SK-N-SH treated with all-trans-retinoic acid at 6 μM for 48 hours (cell line): ENCODE data around the gene EIF5A.

Experiments
- ATAC-seq: fragments of 200-7000 bp; cut with Tn5 transposase; 3 replicates; pipeline ENCODE4 v1.9.1; 2020; ENCODE audit warnings: mild to moderate bottlenecking, moderate library complexity
- ARNTL ChIP-seq: fragments of 450-650 bp; formaldehyde crosslinking; IDR thresholded peaks from 2 replicates; pipeline ENCODE4 v1.5.0; 2020; ENCODE audit warnings: low read depth, mild to moderate bottlenecking, moderate library complexity, borderline replicate concordance
- BACH2 ChIP-seq: fragments of 250-450 bp; sonication (Bioruptor Pico); IDR thresholded peaks from 2 replicates; pipeline ENCODE4 v1.9.0; 2021; ENCODE audit warnings: mild to moderate bottlenecking, borderline replicate concordance
- CSDC2 ChIP-seq: fragments of 250-450 bp; sonication (Bioruptor Pico); IDR thresholded peaks from 2 replicates; pipeline ENCODE4 v1.5.0; 2020; ENCODE audit warnings: mild to moderate bottlenecking, moderate library complexity
- ESRRG ChIP-seq: fragments of 250-450 bp; sonication (Bioruptor Pico); IDR thresholded peaks from 2 replicates; pipeline ENCODE4 v1.6.1; 2021; ENCODE audit warnings: mild to moderate bottlenecking
- GLIS3 ChIP-seq: fragments of 250-450 bp; sonication (Bioruptor Pico); IDR thresholded peaks from 2 replicates; pipeline ENCODE4 v1.5.0; 2020; ENCODE audit warnings: mild to moderate bottlenecking, moderate library complexity
- POU6F1 ChIP-seq: fragments of 250-450 bp; sonication (Bioruptor Pico); IDR thresholded peaks from 2 replicates; pipeline ENCODE4 v1.8.0; 2021; ENCODE audit warnings: low read depth, mild to moderate bottlenecking, moderate library complexity, borderline replicate concordance
- PPARA ChIP-seq: fragments of 250-450 bp; sonication (Bioruptor Pico); IDR thresholded peaks from 2 replicates; pipeline ENCODE4 v1.5.0; 2020; ENCODE audit warnings: mild to moderate bottlenecking, borderline replicate concordance
- RARB ChIP-seq: fragments of 250-450 bp; sonication (Bioruptor Pico); IDR thresholded peaks from 2 replicates; pipeline ENCODE4 v1.8.0; 2021; ENCODE audit warnings: mild to moderate bottlenecking, moderate library complexity
- TCF4 ChIP-seq: fragments of 250-450 bp; sonication (Bioruptor Pico); IDR thresholded peaks from 2 replicates; pipeline ENCODE4 v1.8.0; 2021; ENCODE audit warnings: mild to moderate bottlenecking, moderate library complexity, borderline replicate concordance
- TOX ChIP-seq: fragments of 250-450 bp; sonication (Bioruptor Pico); IDR thresholded peaks from 2 replicates; pipeline ENCODE4 v1.8.0; 2021; ENCODE audit warnings: mild to moderate bottlenecking, moderate library complexity, borderline replicate concordance
- TSHZ2 ChIP-seq: fragments of 250-450 bp; sonication (Bioruptor Pico); IDR thresholded peaks from 2 replicates; pipeline ENCODE4 v1.5.0; 2020; ENCODE audit warnings: mild to moderate bottlenecking, moderate library complexity
- ZNF565 ChIP-seq: fragments of 450-650 bp; formaldehyde crosslinking; conservative IDR thresholded peaks from 2 replicates; pipeline ENCODE4 v1.5.0; 2020; ENCODE audit warnings: low read depth, mild to moderate bottlenecking, moderate library complexity
- ZNF70 ChIP-seq: fragments of 450-650 bp; formaldehyde crosslinking; IDR thresholded peaks from 2 replicates; pipeline ENCODE4 v1.5.0; 2020; ENCODE audit warnings: mild to moderate bottlenecking, moderate library complexity
- TF ChIP-seq, protein P1 (sequence below): fragments of 250-450 bp; sonication (Bioruptor Pico); IDR thresholded peaks from 2 replicates; pipeline ENCODE4 v1.5.1; 2020; ENCODE audit warnings: low read depth, mild to moderate bottlenecking, moderate library complexity

EIF5A gene

DNA sequence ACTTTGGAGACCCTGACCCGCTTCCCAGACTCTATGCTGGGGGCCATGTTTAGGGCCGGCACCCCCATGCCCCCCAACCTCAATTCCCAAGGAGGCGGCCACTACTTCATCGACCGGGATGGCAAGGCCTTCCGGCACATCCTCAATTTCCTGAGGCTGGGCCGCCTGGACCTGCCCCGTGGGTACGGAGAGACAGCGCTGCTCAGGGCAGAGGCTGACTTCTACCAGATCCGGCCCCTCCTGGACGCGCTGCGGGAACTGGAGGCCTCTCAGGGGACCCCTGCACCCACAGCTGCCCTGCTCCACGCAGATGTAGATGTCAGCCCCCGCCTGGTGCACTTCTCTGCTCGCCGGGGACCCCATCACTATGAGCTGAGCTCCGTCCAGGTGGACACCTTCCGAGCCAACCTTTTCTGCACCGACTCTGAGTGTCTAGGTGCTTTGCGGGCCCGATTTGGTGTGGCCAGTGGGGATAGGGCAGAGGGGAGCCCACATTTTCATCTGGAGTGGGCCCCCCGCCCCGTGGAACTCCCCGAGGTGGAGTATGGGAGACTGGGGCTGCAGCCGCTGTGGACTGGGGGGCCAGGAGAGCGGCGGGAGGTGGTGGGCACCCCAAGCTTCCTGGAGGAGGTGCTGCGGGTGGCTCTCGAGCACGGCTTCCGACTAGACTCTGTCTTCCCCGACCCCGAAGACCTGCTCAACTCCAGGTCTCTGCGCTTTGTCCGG, 45.6 kb downstream of the EIF5A start (continued):
- no peak for TF ChIP-seq POU6F1 (CRISPR knock-in tag)

DNA sequence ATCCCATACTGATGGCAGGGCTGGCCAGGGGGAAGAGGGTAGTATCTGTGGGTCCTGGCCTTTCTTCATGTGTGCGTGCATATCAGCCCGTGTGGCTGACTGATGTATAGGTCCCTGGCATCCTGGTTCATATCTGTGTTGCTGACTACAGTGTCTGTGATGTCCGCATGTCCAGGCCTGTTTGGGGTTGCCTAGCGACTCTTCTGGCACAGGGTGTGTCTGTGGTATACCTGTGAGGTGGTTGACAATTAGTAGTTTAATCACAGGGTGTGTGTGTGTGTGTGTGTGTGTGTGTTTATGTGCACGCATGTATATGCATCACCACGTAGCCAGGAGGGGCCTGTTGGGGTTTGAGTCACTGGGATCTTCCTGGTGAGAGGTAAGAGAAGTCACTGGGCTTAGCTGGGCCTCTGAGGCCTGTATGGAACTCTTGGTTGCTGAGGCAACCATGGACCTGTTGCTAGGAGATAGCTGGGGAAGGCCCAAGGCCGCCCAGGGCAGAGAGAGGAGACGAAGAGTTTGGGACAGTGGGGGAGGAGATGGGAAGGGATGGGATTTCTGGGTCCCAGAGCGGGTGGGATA, 46.9 kb downstream of the EIF5A start:
- ATAC-seq, result no peak

DNA sequence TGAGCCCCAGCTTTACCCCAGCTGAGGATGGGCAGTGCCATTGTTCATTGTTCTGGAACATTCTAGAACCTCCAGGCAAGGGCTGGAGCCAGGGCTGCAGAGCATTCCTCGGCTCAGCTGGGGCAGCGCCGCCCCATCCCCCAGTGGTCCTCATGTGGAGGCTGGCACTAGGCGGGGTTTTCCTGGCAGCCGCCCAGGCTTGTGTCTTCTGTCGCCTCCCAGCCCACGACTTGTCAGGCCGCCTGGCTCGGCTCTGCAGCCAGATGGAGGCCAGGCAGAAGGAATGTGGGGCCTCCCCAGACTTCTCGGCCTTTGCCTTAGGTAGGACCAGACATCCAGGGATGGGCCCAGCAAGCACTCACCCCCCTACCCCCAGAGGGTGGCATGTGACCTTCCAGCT, 47.6 kb downstream of the EIF5A start, which contains the start of gene TMEM95:
TMEM95 (plus strand) TSS at position 104 of the 400 bp plus-strand sequence; CDS start at position 153, 49 bp downstream.
- ATAC-seq, result no peak
- TF ChIP-seq GLIS3 (CRISPR knock-in tag), result no peak
- TF ChIP-seq ARNTL (CRISPR knock-in tag), result no peak
- no peak for TF ChIP-seq PPARA (CRISPR knock-in tag)
- no peak for TF ChIP-seq ESRRG (CRISPR knock-in tag)
- no peak for TF ChIP-seq TOX (CRISPR knock-in tag)
- TF ChIP-seq ZNF565 (CRISPR knock-in tag), result no peak
- no peak for TF ChIP-seq POU6F1 (CRISPR knock-in tag)
- TF ChIP-seq CSDC2 (CRISPR knock-in tag), result no peak

More for the DNA sequence above, 46.9 kb downstream of the EIF5A start:
- no peak for TF ChIP-seq TCF4
- TF ChIP-seq TOX (CRISPR knock-in tag), result no peak
- TF ChIP-seq, protein P1, sequence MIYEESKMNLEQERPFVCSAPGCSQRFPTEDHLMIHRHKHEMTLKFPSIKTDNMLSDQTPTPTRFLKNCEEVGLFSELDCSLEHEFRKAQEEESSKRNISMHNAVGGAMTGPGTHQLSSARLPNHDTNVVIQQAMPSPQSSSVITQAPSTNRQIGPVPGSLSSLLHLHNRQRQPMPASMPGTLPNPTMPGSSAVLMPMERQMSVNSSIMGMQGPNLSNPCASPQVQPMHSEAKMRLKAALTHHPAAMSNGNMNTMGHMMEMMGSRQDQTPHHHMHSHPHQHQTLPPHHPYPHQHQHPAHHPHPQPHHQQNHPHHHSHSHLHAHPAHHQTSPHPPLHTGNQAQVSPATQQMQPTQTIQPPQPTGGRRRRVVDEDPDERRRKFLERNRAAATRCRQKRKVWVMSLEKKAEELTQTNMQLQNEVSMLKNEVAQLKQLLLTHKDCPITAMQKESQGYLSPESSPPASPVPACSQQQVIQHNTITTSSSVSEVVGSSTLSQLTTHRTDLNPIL (CRISPR knock-in tag), result no peak
- TF ChIP-seq TSHZ2 (CRISPR knock-in tag), result no peak
- no peak for TF ChIP-seq ZNF565 (CRISPR knock-in tag)
- TF ChIP-seq ZNF70 (CRISPR knock-in tag), result no peak
- no peak for TF ChIP-seq RARB (CRISPR knock-in tag)
- no peak for TF ChIP-seq BACH2 (CRISPR knock-in tag)

GRCh38 chr17:7355573-7355972, 48.1 kb downstream of the EIF5A start:
- TF ChIP-seq ESRRG (CRISPR knock-in tag) (no peak), GLIS3 (CRISPR knock-in tag) (no peak), ARNTL (CRISPR knock-in tag) (no peak), BACH2 (CRISPR knock-in tag) (no peak), ZNF565 (CRISPR knock-in tag) (no peak), TSHZ2 (CRISPR knock-in tag) (no peak)
- no peak for ATAC-seq
